ENCODE data around the gene TNFRSF14. TPM values are rescaled to one million over a fixed set of nuclear protein-coding genes. Genes with fewer than 3 reads are reported as not detected.

Gene TNFRSF14
- total and polyA plus RNA-seq, 2 of the 13 experiments (the other 11 are each of a cell fraction or from before 2014, with no cell fraction given) = 11.9 to 49.9 TPM

DNA sequence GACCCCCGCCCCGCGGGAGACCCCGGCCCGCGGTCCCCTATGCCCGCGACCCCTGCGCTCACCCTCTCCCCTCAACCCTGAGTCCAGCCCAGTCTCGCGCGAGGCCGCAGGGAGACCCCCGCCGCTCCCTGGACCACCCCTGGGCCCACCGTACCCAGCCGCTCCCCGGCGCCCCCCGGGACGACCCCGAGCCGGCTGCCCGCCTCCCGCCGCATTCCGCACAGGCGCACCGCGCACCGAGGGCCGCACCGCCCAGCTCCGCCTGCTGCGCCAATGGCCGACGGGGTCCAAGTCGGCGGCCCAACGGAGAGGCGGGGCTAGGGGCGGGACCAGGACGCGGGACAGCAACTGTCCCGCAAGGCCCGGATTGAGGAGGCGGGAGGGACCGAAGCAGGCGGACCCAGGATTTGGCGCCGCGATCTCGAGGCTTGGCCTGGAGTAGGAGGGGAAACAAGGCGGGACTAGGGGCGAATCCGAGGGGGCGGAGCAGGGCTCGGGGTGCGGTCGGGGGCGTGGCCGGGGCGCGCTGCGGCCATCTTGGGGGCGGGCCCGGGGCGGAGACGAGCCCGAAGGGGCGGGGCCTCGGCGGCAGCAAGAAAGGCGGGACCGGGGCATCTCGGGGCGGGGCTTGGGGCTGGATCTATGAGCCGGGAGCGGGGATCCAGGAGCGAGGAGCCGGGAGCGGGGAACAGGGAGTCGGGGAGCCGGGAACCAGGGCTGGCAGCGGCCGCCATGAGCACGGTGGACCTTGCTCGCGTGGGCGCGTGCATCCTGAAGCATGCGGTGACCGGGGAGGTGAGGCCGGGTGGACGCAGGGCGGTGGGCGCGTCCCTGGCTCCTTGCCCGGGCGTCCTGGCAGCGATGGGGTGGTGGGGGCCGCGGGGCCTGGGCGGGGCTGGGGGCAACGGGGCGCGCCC, 30.2 kb downstream of the TNFRSF14 start, which contains the start of gene PRXL2B (continued):
- TF ChIP-seq RFX5 (IDR thresholded peaks at IDR 0.05; ENCODE audit: low read depth, low read length) (no peak), KDM4B (CRISPR knock-in tag; IDR thresholded peaks at IDR 0.05) (peak; percentile 14; the same call in 1 of the 2 replicates), ZBTB49 (CRISPR knock-in tag; IDR thresholded peaks at IDR 0.05; ENCODE audit: borderline replicate concordance) (no peak), TP53 (CRISPR knock-in tag; conservative IDR thresholded peaks at IDR 0.05) (no peak), ZNF607 (CRISPR knock-in tag; IDR thresholded peaks at IDR 0.05; ENCODE audit: borderline replicate concordance) (peak; percentile 24; the same call in 1 of the 2 replicates), RAD21 (CRISPR knock-in tag; IDR thresholded peaks at IDR 0.05) (0 out of 2 replicates have a peak, but pooled peaks have one; percentile 20), KLF6 (CRISPR knock-in tag; IDR thresholded peaks at IDR 0.05) (no peak), MEIS1 (CRISPR knock-in tag; IDR thresholded peaks at IDR 0.05; ENCODE audit: borderline replicate concordance) (no peak), SIN3A (IDR thresholded peaks at IDR 0.05; ENCODE audit: borderline replicate concordance, low read depth, low read length) (peak; percentile 33; the same call in 1 of the 2 replicates), FOSL1 (CRISPR knock-in tag; IDR thresholded peaks at IDR 0.05; ENCODE audit: borderline replicate concordance) (no peak), SIX1 (CRISPR knock-in tag; IDR thresholded peaks at IDR 0.05; ENCODE audit: borderline replicate concordance) (no peak), JUNB (CRISPR knock-in tag; IDR thresholded peaks at IDR 0.05; ENCODE audit: borderline replicate concordance) (no peak), ZNF703 (CRISPR knock-in tag; IDR thresholded peaks at IDR 0.05; ENCODE audit: borderline replicate concordance) (no peak)
- TF ChIP-seq, protein P1, sequence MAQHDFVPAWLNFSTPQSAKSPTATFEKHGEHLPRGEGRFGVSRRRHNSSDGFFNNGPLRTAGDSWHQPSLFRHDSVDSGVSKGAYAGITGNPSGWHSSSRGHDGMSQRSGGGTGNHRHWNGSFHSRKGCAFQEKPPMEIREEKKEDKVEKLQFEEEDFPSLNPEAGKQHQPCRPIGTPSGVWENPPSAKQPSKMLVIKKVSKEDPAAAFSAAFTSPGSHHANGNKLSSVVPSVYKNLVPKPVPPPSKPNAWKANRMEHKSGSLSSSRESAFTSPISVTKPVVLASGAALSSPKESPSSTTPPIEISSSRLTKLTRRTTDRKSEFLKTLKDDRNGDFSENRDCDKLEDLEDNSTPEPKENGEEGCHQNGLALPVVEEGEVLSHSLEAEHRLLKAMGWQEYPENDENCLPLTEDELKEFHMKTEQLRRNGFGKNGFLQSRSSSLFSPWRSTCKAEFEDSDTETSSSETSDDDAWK (CRISPR knock-in tag; IDR thresholded peaks at IDR 0.05) = no peak
- TF ChIP-seq, protein P2, sequence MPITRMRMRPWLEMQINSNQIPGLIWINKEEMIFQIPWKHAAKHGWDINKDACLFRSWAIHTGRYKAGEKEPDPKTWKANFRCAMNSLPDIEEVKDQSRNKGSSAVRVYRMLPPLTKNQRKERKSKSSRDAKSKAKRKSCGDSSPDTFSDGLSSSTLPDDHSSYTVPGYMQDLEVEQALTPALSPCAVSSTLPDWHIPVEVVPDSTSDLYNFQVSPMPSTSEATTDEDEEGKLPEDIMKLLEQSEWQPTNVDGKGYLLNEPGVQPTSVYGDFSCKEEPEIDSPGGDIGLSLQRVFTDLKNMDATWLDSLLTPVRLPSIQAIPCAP (CRISPR knock-in tag; IDR thresholded peaks at IDR 0.05; ENCODE audit: low read depth) = no peak
- TF ChIP-seq, protein P3, sequence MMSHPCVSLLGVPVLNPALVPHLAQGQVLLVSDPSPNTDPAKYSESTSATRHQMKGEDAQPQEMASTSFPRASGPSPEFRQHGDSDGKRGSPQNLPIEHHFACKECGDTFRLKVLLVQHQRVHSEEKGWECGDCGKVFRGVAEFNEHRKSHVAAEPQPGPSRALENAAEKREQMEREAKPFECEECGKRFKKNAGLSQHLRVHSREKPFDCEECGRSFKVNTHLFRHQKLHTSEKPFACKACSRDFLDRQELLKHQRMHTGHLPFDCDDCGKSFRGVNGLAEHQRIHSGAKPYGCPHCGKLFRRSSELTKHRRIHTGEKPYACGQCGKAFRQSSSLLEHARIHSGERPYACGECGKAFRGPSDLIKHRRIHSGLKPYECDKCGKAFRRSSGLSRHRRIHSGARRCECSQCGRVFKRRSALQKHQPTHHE (CRISPR knock-in tag; IDR thresholded peaks at IDR 0.05; ENCODE audit: borderline replicate concordance) = no peak

Data from HepG2 (cell line).